HCT116 (cell line): ENCODE data around the gene SFRP2. TPM values are rescaled to one million over a fixed set of nuclear protein-coding genes. Genes with fewer than 3 reads are reported as not detected.

Experiments used
- ATAC-seq: fragments of 200-7000 bp; cut with Tn5 transposase; 2 replicates; pipeline ENCODE4 v1.9.1; 2020; ENCODE audit warnings: mild to moderate bottlenecking, moderate library complexity
- BruUV-seq: library from RNA; stranded (reverse); fragments of 400-500 nt; replicated peaks from 2 replicates; lab custom pipeline; 2021; lab: Mats Ljungman, UMichigan
- CTCF ChIA-PET: fragments of 300-600 bp; sonication (Branson Sonifier 250); formaldehyde crosslinking; loops from one replicate; lab custom pipeline; 2021; ENCODE audit warnings: antibody characterized with exemption; lab: Charles Lee
- POLR2A ChIA-PET: fragments of 300-600, 350-600 bp; sonication (Branson Sonifier 250); formaldehyde crosslinking; loops from one replicate; lab custom pipeline; 2021; ENCODE audit warnings: antibody characterized with exemption; lab: Charles Lee
- RAD21 ChIA-PET, 2 experiments: fragments of 300-600 bp; sonication (Branson Sonifier 250); formaldehyde crosslinking; loops; one replicate each; lab custom pipeline; 2023; ENCODE audit warnings: low total read pairs in 2 of 2; ENCODE audit not compliant: uncharacterized antibody in 2 of 2, unreplicated experiment in 2 of 2, low non-redundant PET in 1 of 2; lab: Charles Lee
- DNase-seq: peaks from one replicate; pipeline ENCODE4 v3.0.0-alpha.2; 2010; ENCODE audit warnings: low read depth, low spot score
- H2AFZ ChIP-seq: fragments of 200-600 bp; shearing (Covaris generic), sonication (generic); 2 replicates; pipeline ENCODE4 v1.6.1; 2017; ENCODE audit warnings: low read depth, mixed run types, mixed read lengths, antibody characterized with exemption, low read length; ENCODE audit not compliant: poor library complexity, severe bottlenecking
- H3K27ac ChIP-seq: 2 replicates; pipeline ENCODE4 v1.5.1; 2012; ENCODE audit warnings: low read depth, low read length
- H3K27me3 ChIP-seq: fragments of 200-600 bp; sonication (generic); 2 replicates; pipeline ENCODE4 v1.6.1; 2016; ENCODE audit warnings: mixed run types, low read length, mixed read lengths; ENCODE audit not compliant: insufficient read depth
- H3K36me3 ChIP-seq, 2 experiments: fragments of 200-500 bp in 1 of 2; fragments of 200-600 bp in 1 of 2; sonication (Bioruptor generic) in 1 of 2; sonication (generic) in 1 of 2; 2 replicates each; pipeline versions ENCODE4 v1.5.1 to v1.6.1; 2014 to 2016; ENCODE audit warnings: low read length in 2 of 2, inconsistent platforms in 1 of 2, mixed read lengths in 1 of 2, mixed run types in 1 of 2; ENCODE audit not compliant: insufficient read depth in 2 of 2, control insufficient read depth in 1 of 2
- H3K4me1 ChIP-seq, 2 experiments: fragments of 200-600 bp in 1 of 2; sonication (generic) in 1 of 2; 2 replicates each; pipeline versions ENCODE4 v1.5.1 to v1.6.1; 2012 to 2017; ENCODE audit warnings: low read length in 2 of 2, inconsistent platforms in 1 of 2, mild to moderate bottlenecking in 1 of 2, mixed read lengths in 1 of 2, mixed run types in 1 of 2, moderate library complexity in 1 of 2; ENCODE audit not compliant: insufficient read depth in 2 of 2, control insufficient read depth in 1 of 2
- H3K4me2 ChIP-seq: fragments of 200-600 bp; sonication (generic); 2 replicates; pipeline ENCODE4 v1.6.1; 2017; ENCODE audit warnings: mixed run types, low read length, mixed read lengths
- H3K4me3 ChIP-seq, 2 experiments: fragments of 200-600 bp in 1 of 2; sonication (generic) in 1 of 2; replicated peaks in 1 of 2; 2 replicates each; pipeline ENCODE4 v1.5.1; 2011 to 2016; ENCODE audit warnings: low read length in 2 of 2, control low read depth in 1 of 2, low read depth in 1 of 2, mild to moderate bottlenecking in 1 of 2, mixed read lengths in 1 of 2, mixed run types in 1 of 2
- H3K79me2 ChIP-seq: fragments of 200-600 bp; sonication (generic); 2 replicates; pipeline ENCODE4 v1.6.1; 2017; ENCODE audit warnings: mild to moderate bottlenecking, mixed run types, low read length, moderate library complexity, mixed read lengths; ENCODE audit not compliant: insufficient read depth
- H3K9ac ChIP-seq: fragments of 200-600 bp; sonication (generic); 2 replicates; pipeline ENCODE4 v1.6.1; 2016; ENCODE audit warnings: low read length, mixed read lengths
- H3K9me2 ChIP-seq: fragments of 200-600 bp; sonication (generic), shearing (Covaris generic); 2 replicates; pipeline ENCODE4 v1.6.1; 2017; ENCODE audit warnings: mixed run types, mild to moderate bottlenecking, moderate library complexity; ENCODE audit not compliant: insufficient read depth
- H3K9me3 ChIP-seq, 2 experiments: fragments of 200-500 bp in 1 of 2; fragments of 200-600 bp in 1 of 2; sonication (Bioruptor generic) in 1 of 2; sonication (generic) in 1 of 2; 2 replicates each; pipeline ENCODE4 v1.6.1; 2014 to 2017; ENCODE audit warnings: low read length in 2 of 2, mixed read lengths in 2 of 2, inconsistent platforms in 1 of 2, low read depth in 1 of 2, mild to moderate bottlenecking in 1 of 2, mixed run types in 1 of 2, moderate library complexity in 1 of 2; ENCODE audit not compliant: control insufficient read depth in 1 of 2, insufficient read depth in 1 of 2
- H4K20me1 ChIP-seq: fragments of 200-600 bp; sonication (generic), shearing (Covaris generic); 2 replicates; pipeline ENCODE4 v1.6.1; 2017; ENCODE audit warnings: mixed run types, mild to moderate bottlenecking, moderate library complexity; ENCODE audit not compliant: insufficient read depth
- EGR1 ChIP-seq: IDR thresholded peaks from 2 replicates; pipeline ENCODE4 v1.6.1; 2012; ENCODE audit warnings: low read depth
- ELF1 ChIP-seq: IDR thresholded peaks from 2 replicates; pipeline ENCODE4 v1.6.1; 2012; ENCODE audit warnings: low read depth, borderline replicate concordance
- EZH2phosphoT487 ChIP-seq: fragments of 200-600 bp; IDR thresholded peaks from 2 replicates; pipeline ENCODE4 v1.6.1; 2018; ENCODE audit warnings: antibody characterized with exemption, borderline replicate concordance
- SRF ChIP-seq: IDR thresholded peaks from 2 replicates; pipeline ENCODE4 v1.6.1; 2012; ENCODE audit warnings: low read depth
- TCF7L2 ChIP-seq: IDR thresholded peaks from 2 replicates; pipeline ENCODE4 v1.7.0; 2011; ENCODE audit warnings: borderline replicate concordance, inconsistent platforms; ENCODE audit not compliant: insufficient read depth, insufficient read length; ENCODE audit errors: extremely low read depth
- ZFX ChIP-seq: fragments of 450-650 bp; IDR thresholded peaks from 2 replicates; pipeline ENCODE4 v1.6.1; 2017
- ZNF274 ChIP-seq: fragments of 200-500 bp; sonication (Bioruptor generic); IDR thresholded peaks from 2 replicates; pipeline ENCODE4 v1.6.1; 2014; ENCODE audit warnings: mild to moderate bottlenecking, low read depth, low read length, inconsistent platforms
- intact Hi-C: fragments of 100-400 bp; cut with micrococcal nuclease; formaldehyde crosslinking; loops from 2 replicates; pipeline ENCODE4 v1.10.0; 2022
- total RNA-seq: library from RNA; stranded (reverse); gene quantifications from one replicate; pipeline ENCODE4 v1.2.1, GENCODE V29; 2021; ENCODE audit not compliant: unreplicated experiment
- TF ChIP-seq, protein P1 (sequence below), 3 experiments: fragments of 200-600 bp in 1 of 3; sonication (generic) in 1 of 3; IDR thresholded peaks in 2 of 3; conservative IDR thresholded peaks in 1 of 3; 2 replicates each; pipeline ENCODE4 v1.5.1; 2012 to 2017; ENCODE audit warnings: low read depth in 2 of 3, low read length in 2 of 3, antibody characterized with exemption in 1 of 3, borderline replicate concordance in 1 of 3, control low read depth in 1 of 3, mild to moderate bottlenecking in 1 of 3, mixed read lengths in 1 of 3, mixed run types in 1 of 3, moderate library complexity in 1 of 3; ENCODE audit not compliant: insufficient read depth in 1 of 3
- TF ChIP-seq, protein P2 (sequence below): IDR thresholded peaks from 2 replicates; pipeline ENCODE4 v1.6.1; 2012
- TF ChIP-seq, protein P3 (sequence below): IDR thresholded peaks from 2 replicates; pipeline ENCODE4 v1.6.1; 2012; ENCODE audit warnings: low read depth

SFRP2 gene
- total RNA-seq, 1 experiment from 2014 or later: 0.22 TPM

DNA sequence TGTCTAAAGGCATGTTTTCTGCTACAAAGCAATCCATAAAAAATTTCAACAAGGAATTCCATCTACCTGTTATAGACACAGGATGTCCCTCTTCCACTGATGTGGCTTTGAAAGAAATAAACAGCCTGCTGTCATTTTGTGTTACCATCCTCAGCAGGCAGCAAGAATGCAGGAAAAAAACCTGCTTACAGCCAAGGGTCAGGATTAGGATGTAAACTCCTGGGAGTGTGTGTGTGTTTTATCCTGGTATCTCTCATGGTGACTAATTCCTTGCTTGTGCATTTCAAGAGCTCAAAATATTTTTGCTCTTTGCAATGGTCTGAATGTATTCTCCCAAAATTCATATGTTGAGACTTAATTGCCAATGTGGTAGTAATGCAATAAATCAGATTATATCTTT lies 28.6 kb upstream of the SFRP2 start (continued):
- TF ChIP-seq, protein P1, sequence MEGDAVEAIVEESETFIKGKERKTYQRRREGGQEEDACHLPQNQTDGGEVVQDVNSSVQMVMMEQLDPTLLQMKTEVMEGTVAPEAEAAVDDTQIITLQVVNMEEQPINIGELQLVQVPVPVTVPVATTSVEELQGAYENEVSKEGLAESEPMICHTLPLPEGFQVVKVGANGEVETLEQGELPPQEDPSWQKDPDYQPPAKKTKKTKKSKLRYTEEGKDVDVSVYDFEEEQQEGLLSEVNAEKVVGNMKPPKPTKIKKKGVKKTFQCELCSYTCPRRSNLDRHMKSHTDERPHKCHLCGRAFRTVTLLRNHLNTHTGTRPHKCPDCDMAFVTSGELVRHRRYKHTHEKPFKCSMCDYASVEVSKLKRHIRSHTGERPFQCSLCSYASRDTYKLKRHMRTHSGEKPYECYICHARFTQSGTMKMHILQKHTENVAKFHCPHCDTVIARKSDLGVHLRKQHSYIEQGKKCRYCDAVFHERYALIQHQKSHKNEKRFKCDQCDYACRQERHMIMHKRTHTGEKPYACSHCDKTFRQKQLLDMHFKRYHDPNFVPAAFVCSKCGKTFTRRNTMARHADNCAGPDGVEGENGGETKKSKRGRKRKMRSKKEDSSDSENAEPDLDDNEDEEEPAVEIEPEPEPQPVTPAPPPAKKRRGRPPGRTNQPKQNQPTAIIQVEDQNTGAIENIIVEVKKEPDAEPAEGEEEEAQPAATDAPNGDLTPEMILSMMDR (IDR thresholded peaks at IDR 0.05 in 2 of 3, conservative IDR thresholded peaks at IDR 0.05 in 1 of 3; ENCODE audit: borderline replicate concordance in 1 of 3, insufficient read depth in 1 of 3, low read depth in 2 of 3, low read length in 2 of 3): no peak
- no peak for TF ChIP-seq ZNF274
- TF ChIP-seq TCF7L2: no peak

DNA sequence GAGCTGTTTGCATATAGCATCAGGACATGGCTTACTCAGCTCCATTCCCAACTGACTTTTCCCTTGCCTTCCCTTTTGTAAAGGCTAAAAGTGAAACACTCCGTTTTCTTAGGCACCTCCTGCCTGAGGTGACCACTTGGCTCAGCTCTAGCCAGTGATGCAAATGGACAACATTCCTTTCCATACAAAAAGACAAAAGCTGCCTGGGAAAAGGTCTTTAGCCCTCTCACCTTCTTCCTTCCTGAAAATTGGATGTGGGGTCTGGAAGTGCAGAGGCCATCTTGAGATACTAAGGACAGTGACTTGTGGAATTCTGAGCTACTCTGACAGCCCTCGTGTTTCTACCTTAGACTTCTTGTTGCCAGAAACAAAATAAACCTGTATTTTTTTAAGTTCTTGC lies 27.7 kb upstream of the SFRP2 start:
- no peak overlapping the region for H3K9ac ChIP-seq
- no TSS peak for BruUV-seq
- DNase-seq: no peak
- H3K4me3 ChIP-seq: no peak overlapping the region
- no peaks in the 10 kb centered on the region for H3K79me2 ChIP-seq
- no peaks in the 10 kb centered on the region for H3K9me2 ChIP-seq
- no peaks in the 10 kb centered on the region for H3K27me3 ChIP-seq
- no peaks in the 10 kb centered on the region for H4K20me1 ChIP-seq
- H3K4me2 ChIP-seq: no peak overlapping the region
- no peaks in the 10 kb centered on the region for H3K9me3 ChIP-seq
- CTCF ChIA-PET: no interaction called here
- TF ChIP-seq SRF (no peak), ZNF274 (no peak), ELF1 (no peak), ZFX (no peak), EZH2phosphoT487 (no peak), EGR1 (no peak)
- TF ChIP-seq, protein P2, sequence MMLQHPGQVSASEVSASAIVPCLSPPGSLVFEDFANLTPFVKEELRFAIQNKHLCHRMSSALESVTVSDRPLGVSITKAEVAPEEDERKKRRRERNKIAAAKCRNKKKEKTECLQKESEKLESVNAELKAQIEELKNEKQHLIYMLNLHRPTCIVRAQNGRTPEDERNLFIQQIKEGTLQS: no peak
- TF ChIP-seq, protein P1 (IDR thresholded peaks at IDR 0.05 in 2 of 3, conservative IDR thresholded peaks at IDR 0.05 in 1 of 3; ENCODE audit: borderline replicate concordance in 1 of 3, insufficient read depth in 1 of 3, low read depth in 2 of 3, low read length in 2 of 3): no peak
- TF ChIP-seq, protein P3, sequence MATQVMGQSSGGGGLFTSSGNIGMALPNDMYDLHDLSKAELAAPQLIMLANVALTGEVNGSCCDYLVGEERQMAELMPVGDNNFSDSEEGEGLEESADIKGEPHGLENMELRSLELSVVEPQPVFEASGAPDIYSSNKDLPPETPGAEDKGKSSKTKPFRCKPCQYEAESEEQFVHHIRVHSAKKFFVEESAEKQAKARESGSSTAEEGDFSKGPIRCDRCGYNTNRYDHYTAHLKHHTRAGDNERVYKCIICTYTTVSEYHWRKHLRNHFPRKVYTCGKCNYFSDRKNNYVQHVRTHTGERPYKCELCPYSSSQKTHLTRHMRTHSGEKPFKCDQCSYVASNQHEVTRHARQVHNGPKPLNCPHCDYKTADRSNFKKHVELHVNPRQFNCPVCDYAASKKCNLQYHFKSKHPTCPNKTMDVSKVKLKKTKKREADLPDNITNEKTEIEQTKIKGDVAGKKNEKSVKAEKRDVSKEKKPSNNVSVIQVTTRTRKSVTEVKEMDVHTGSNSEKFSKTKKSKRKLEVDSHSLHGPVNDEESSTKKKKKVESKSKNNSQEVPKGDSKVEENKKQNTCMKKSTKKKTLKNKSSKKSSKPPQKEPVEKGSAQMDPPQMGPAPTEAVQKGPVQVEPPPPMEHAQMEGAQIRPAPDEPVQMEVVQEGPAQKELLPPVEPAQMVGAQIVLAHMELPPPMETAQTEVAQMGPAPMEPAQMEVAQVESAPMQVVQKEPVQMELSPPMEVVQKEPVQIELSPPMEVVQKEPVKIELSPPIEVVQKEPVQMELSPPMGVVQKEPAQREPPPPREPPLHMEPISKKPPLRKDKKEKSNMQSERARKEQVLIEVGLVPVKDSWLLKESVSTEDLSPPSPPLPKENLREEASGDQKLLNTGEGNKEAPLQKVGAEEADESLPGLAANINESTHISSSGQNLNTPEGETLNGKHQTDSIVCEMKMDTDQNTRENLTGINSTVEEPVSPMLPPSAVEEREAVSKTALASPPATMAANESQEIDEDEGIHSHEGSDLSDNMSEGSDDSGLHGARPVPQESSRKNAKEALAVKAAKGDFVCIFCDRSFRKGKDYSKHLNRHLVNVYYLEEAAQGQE: no peak
- RAD21 ChIA-PET: no interaction called here
- ATAC-seq: no peak
- no peak overlapping the region for H2AFZ ChIP-seq
- intact Hi-C loops: no loop called here
- no peak overlapping the region for H3K27ac ChIP-seq
- no peaks in the 10 kb centered on the region for H3K36me3 ChIP-seq
- POLR2A ChIA-PET: no interaction called here
- no peaks in the 10 kb centered on the region for H3K4me1 ChIP-seq
